T-helper 17 cell (primary cell): Measurements from ENCODE around the gene JARID2. TPM values are rescaled to one million over a fixed set of nuclear protein-coding genes. Genes with fewer than 3 reads are reported as not detected.

Experiments used
- ATAC-seq: fragments of 150-1000 bp; cut with Tn5 transposase; 2 replicates; pipeline ENCODE4 v1.10.0; 2021; ENCODE audit warnings: mild to moderate bottlenecking, moderate library complexity
- DNase-seq, 3 donors: peaks; one replicate each; pipeline versions ENCODE4 v3.0.0 to v3.0.0-alpha.2; 2020 to 2021
- H3K9me3 ChIP-seq: one replicate; pipeline ENCODE4 v1.7.0; 2013; ENCODE audit warnings: low read length, mild to moderate bottlenecking; ENCODE audit not compliant: control insufficient read depth, poor library complexity, severe bottlenecking
- H3K27ac Mint-ChIP-seq: one replicate; pipeline ENCODE4 v1.8.0; 2022; ENCODE audit warnings: mild to moderate bottlenecking, moderate library complexity, mixed read lengths
- H3K27me3 Mint-ChIP-seq: one replicate; pipeline ENCODE4 v1.8.0; 2022; ENCODE audit warnings: mixed read lengths
- H3K36me3 Mint-ChIP-seq: one replicate; pipeline ENCODE4 v1.8.0; 2022; ENCODE audit warnings: low read depth, mixed read lengths
- H3K4me1 Mint-ChIP-seq: one replicate; pipeline ENCODE4 v1.8.0; 2022; ENCODE audit warnings: mild to moderate bottlenecking, mixed read lengths
- H3K4me3 Mint-ChIP-seq: one replicate; pipeline ENCODE4 v1.8.0; 2022; ENCODE audit warnings: mild to moderate bottlenecking, moderate library complexity, mixed read lengths
- total RNA-seq, 4 donors: library from RNA in 2 of 4; stranded (reverse) in 2 of 4; gene quantifications; one replicate each; pipeline ENCODE4 v1.2.3 and lab custom pipeline; 2022 to 2026

Gene JARID2
- total RNA-seq, 2 donors from 2014 or later, result 21.9 to 35.5 TPM

DNA sequence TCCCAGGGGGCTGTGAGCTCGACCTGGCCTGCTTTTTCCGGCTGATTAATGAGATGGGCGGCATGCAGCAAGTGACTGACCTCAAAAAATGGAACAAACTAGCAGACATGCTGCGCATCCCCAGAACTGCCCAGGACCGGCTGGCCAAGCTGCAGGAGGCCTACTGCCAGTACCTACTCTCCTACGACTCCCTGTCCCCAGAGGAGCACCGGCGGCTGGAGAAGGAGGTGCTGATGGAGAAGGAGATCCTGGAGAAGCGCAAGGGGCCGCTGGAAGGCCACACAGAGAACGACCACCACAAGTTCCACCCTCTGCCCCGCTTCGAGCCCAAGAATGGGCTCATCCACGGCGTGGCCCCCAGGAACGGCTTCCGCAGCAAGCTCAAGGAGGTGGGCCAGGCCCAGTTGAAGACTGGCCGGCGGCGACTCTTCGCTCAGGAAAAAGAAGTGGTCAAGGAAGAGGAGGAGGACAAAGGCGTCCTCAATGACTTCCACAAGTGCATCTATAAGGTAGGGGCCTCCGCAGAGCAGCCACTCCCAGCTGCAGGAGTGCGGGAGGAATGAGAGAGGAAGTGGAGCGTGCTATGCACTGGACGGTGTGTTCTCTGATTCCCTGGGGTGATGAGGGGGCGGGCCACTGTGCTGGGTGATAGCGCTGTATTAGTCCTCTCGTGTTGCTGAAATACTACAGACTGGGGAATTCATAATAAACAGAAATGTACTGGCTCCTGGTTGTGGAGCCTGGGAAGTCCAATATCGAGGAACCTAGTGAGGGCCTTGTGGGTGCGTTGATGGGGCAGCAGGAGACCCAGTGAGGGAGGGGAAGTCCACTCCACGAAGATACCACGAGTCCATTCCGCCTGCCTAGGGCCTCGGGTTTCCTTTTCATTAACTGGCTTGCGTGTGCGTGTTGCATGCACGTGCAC, 255.3 kb downstream of the JARID2 start:
- H3K36me3 Mint-ChIP-seq, result peaks cover 2% of the 10 kb centered on the region
- H3K27ac Mint-ChIP-seq, result peak overlapping the region; percentile 32
- H3K27me3 Mint-ChIP-seq, result no peaks in the 10 kb centered on the region
- ATAC-seq (no peak), DNase-seq (no peak)
- H3K4me1 Mint-ChIP-seq, result peaks cover 4% of the 10 kb centered on the region
- no peaks in the 10 kb centered on the region for H3K9me3 ChIP-seq
- no peak overlapping the region for H3K4me3 Mint-ChIP-seq

DNA sequence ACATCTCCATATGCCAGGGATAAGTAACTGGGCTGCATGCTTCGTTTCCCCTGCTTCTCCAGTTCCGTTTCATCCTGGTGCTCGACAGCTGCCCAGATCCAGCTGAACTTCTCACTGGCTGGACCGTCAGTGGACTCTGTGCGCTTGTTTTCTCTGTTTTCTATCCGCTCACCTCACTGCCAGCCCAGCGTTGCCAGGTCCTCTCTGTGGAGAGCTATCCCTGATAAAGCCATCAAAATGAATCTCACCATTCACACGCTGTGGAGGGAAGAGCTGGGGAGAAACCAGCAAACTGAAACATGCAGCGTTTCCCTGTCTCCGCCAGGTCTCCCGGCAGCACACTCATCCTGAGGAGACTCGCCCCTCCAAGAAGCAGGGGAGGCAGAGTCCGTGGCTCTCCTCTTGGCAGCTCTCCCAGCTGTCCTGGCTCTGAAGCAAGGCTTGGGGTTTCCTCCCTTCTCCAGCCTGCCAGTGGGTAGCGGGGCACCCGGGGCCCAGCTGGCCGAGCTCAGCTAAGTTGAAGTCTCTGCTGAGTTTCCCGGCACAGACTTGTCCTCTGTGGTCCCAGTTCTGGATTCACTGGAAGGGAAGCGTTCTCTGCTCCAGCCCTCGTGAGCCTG, 256.1 kb downstream of the JARID2 start:
- H3K9me3 ChIP-seq, result no peaks in the 10 kb centered on the region
- Mint-ChIP-seq H3K27me3 (no peaks in the 10 kb centered on the region), H3K4me1 (peaks cover 4% of the 10 kb centered on the region), H3K36me3 (peaks cover 2% of the 10 kb centered on the region), H3K4me3 (no peak overlapping the region), H3K27ac (no peak overlapping the region)
- no peak for DNase-seq
- no peak for ATAC-seq

DNA sequence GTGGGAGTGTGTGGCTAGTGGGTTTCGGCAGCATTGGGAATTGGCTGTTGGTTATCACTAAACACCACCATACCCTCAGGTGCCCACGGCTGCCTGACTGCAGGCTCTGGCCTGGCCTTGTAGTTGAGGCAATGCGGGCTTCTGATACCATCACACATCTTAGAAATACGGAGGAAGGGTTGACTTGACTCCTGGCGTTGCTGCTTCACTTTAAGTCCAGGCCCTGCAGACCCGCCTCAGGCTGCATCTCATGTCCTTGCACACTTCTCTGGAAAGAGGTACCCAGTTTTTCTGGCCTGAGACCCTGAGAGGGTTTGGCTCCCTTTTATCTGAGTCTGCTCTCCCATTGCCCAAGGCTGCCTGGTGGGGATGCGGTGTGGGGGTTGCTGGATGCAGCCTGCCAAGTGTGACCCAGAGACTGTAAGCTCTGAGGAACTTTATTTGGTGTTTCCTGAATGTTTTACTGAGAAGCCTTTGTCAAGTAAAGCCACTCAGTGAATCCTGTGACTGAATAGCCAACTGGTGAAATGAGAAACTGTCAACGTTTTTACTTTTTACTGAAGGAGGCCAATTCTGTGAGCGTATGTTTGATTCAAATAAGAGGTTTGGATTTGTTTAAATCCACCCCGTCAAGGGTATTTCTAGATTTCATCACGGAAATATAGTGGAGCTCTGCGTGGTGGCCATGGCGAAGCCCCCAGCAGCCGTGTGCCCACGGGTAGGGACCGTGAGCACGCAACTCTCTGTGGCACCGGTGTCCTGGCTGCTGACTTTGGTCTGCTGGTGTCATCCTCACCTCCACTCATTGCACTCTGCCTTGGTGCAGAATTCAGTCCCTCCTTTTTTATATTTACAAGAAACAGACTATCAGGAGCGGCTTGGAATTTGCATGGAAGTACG, 256.8 kb downstream of the JARID2 start:
- H3K27ac Mint-ChIP-seq, result no peak overlapping the region
- no peaks in the 10 kb centered on the region for H3K27me3 Mint-ChIP-seq
- ATAC-seq (no peak), DNase-seq (no peak)
- H3K36me3 Mint-ChIP-seq, result peaks cover 5% of the 10 kb centered on the region
- H3K4me3 Mint-ChIP-seq, result no peak overlapping the region
- H3K9me3 ChIP-seq, result no peaks in the 10 kb centered on the region
- peaks cover 6% of the 10 kb centered on the region for H3K4me1 Mint-ChIP-seq

DNA sequence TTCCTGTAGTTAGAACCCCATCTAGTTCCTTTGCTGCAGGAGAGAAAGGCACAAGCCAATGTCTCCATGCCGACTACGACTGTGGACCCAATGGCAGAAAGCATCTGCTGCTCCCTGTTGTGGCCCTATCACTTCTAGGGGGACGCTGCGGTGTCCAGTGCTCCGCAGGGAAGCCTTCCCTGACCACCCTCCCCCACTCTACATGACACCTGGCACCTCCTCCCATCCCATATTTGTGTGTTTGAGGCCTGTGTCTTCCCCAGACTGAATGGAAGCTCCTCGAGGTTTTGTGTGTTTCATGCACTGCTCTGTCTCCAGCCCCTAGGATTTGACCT, 257.4 kb downstream of the JARID2 start:
- no peaks in the 10 kb centered on the region for H3K27me3 Mint-ChIP-seq
- H3K27ac Mint-ChIP-seq, result no peak overlapping the region
- no peak for ATAC-seq
- no peaks in the 10 kb centered on the region for H3K9me3 ChIP-seq
- H3K36me3 Mint-ChIP-seq, result peaks cover 5% of the 10 kb centered on the region
- H3K4me1 Mint-ChIP-seq, result peaks cover 6% of the 10 kb centered on the region
- H3K4me3 Mint-ChIP-seq, result no peak overlapping the region
- no peak for DNase-seq

DNA sequence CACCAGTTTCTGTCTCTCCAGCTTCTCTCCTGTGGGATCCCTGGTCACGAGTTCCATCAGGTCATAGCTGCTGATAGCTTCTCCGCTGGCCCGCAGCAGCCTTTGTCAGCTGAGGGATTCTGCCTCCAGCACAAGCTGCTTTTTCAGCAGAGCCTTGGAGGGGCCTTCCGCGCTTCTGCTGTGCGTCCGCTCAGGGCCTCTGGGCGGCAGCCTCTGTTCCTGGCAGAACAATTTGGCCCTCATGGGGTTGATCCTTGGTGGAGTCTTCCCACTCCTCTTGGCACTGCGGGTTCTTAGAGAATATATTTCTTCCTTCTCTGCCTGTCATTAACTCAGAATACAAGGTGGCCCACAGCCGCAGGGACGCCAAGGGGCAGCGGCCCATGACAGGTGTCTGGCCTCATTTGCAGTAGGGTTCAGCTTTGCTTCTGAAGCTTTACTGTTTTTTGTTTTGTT, 258.2 kb downstream of the JARID2 start:
- H3K27me3 Mint-ChIP-seq, result no peaks in the 10 kb centered on the region
- DNase-seq (no peak), ATAC-seq (no peak)
- H3K4me3 Mint-ChIP-seq, result peak overlapping the region; percentile 52
- H3K27ac Mint-ChIP-seq, result no peak overlapping the region
- H3K36me3 Mint-ChIP-seq, result peaks cover 5% of the 10 kb centered on the region
- peaks cover 6% of the 10 kb centered on the region for H3K4me1 Mint-ChIP-seq
- no peaks in the 10 kb centered on the region for H3K9me3 ChIP-seq

DNA sequence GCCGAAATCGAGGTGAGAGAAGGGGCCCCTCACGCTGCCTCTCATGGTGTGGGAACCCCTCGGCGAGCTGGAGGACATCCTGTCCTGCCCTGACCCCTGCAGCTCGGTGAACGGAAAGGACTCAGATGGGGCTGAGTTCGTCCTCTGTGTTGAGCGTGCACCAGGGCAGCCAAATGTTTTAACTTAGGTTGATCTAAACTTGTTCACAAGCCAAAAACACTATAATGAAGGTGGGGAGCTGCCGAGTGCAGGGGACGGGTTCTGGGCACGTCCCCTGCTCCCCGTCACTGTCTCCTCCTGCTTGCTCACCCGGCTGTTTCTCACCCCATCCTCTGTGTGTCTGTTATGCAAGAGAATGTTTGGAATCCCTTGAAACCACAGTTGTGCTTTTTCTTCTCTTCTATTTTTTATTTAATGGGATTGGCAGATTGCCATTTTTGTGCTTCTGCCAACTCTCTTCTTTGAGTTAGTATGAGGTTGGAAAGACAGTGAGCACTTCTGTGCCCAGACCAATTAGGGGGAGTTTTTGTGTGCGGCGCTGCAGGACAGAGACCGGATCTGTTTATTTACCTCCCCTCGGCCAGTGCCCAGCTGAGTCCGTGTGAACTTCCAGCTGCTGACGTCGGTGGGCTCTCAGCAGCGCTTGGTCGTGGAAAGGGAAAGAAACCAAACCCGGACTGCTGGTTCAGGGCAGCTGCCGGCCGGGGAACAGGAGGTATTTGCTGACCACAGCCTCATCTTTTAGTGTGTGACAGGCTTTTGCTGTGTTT, 258.9 kb downstream of the JARID2 start:
- no peaks in the 10 kb centered on the region for H3K9me3 ChIP-seq
- ATAC-seq (no peak), DNase-seq (no peak)
- no peak overlapping the region for H3K27ac Mint-ChIP-seq
- H3K4me1 Mint-ChIP-seq, result peaks cover 6% of the 10 kb centered on the region
- H3K36me3 Mint-ChIP-seq, result peaks cover 5% of the 10 kb centered on the region
- no peaks in the 10 kb centered on the region for H3K27me3 Mint-ChIP-seq
- H3K4me3 Mint-ChIP-seq, result no peak overlapping the region

DNA sequence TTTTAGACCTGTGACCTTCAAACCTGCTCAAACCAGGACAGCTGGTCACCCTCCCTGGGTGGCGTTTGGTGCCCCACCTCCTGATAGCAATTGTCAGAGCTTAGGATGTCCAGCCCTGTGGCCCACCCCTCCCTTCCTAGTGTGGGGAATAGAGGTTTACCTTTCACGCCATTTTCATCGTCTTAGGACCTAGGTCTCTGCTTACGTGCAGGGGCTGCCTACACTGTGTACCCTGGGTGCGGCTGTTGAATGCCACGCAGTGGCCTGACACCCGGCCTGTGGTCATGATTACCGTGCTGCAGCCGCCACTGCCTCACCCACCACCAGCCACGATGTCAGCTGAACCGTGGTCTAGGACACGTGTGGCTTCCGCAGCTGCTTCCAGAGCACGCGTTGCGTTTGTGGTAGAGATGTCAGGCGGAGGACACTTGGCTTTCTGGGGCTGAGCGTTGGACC, 259.6 kb downstream of the JARID2 start:
- peaks cover 6% of the 10 kb centered on the region for H3K4me1 Mint-ChIP-seq
- peaks cover 5% of the 10 kb centered on the region for H3K36me3 Mint-ChIP-seq

DNA sequence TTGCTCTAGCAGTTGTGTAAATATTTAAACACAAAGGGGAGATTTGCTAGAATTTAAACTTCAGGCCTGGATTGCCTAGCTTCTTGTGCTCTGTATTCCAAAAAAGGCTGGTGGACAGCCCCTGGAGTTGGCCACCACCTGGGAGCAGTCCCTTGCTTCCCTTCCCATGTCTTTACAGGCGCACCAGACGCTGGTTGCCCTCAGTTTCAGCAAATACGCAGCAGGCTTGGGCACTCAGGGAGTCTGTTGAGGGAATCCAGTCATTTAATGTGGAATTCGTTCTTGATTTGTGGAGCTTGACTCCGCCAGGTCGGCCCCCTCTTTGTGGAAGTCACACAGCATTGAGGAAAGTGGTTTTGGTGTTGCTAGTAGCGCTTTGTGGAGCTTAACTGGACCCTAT, 260.2 kb downstream of the JARID2 start:
- Mint-ChIP-seq H3K27me3 (no peaks in the 10 kb centered on the region), H3K36me3 (peaks cover 5% of the 10 kb centered on the region), H3K27ac (no peak overlapping the region), H3K4me3 (no peak overlapping the region), H3K4me1 (peaks cover 6% of the 10 kb centered on the region)
- no peak for ATAC-seq
- no peak for DNase-seq
- H3K9me3 ChIP-seq, result no peaks in the 10 kb centered on the region

More for the DNA sequence above, 259.6 kb downstream of the JARID2 start:
- ATAC-seq (no peak), DNase-seq (no peak)
- Mint-ChIP-seq H3K27me3 (no peaks in the 10 kb centered on the region), H3K27ac (no peak overlapping the region), H3K4me3 (peak overlapping the region; percentile 15)
- no peaks in the 10 kb centered on the region for H3K9me3 ChIP-seq

DNA sequence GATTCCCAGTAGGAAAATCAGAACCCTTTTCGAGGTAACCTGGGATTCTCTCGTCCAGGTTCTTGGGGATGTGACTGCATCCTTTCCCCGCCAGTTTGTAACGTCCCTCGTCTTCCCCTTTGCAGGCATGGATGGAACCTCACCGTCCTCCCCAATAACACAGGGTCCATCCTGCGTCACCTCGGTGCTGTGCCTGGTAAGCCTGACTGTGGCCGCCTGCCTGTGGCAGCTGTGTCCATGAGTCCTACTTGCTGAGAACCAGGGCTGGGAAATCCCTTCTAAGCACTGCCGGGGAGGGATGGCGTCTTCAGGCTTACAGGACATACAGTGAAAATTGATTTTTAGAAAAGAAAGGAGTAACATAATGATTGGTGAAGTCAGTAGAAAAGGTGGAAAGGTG, 261.4 kb downstream of the JARID2 start:
- H3K27ac Mint-ChIP-seq, result peak overlapping the region; percentile 72
- H3K27me3 Mint-ChIP-seq, result no peaks in the 10 kb centered on the region
- H3K4me3 Mint-ChIP-seq, result no peak overlapping the region
- H3K36me3 Mint-ChIP-seq, result peaks cover 8% of the 10 kb centered on the region
- H3K4me1 Mint-ChIP-seq, result peaks cover 6% of the 10 kb centered on the region
- DNase-seq (no peak), ATAC-seq (no peak)
- no peaks in the 10 kb centered on the region for H3K9me3 ChIP-seq

DNA sequence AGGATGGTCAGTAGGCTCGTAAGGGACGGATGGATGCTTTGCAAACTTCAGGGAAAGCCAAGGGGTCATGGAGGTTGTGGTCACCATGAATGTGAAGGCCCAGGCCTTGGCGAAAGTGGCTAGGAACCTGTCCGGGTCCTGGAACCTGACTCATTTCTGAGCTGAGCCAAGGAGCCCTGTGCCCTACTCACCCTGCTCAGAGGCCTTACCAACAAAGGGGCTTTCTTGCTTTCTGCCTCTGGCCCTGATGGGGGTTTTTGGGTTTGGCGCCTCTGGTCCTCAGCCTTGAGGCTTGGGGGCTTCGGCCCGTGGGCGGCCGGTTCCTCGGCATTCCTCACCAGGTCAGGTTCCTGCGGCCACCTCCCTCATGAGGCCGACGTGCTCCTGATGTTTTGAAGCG, 261.9 kb downstream of the JARID2 start:
- H3K4me1 Mint-ChIP-seq, result peaks cover 6% of the 10 kb centered on the region
- ATAC-seq (no peak), DNase-seq (no peak)
- no peaks in the 10 kb centered on the region for H3K27me3 Mint-ChIP-seq
- H3K27ac Mint-ChIP-seq, result peak overlapping the region; percentile 72
- H3K4me3 Mint-ChIP-seq, result no peak overlapping the region
- H3K9me3 ChIP-seq, result no peaks in the 10 kb centered on the region
- peaks cover 8% of the 10 kb centered on the region for H3K36me3 Mint-ChIP-seq

DNA sequence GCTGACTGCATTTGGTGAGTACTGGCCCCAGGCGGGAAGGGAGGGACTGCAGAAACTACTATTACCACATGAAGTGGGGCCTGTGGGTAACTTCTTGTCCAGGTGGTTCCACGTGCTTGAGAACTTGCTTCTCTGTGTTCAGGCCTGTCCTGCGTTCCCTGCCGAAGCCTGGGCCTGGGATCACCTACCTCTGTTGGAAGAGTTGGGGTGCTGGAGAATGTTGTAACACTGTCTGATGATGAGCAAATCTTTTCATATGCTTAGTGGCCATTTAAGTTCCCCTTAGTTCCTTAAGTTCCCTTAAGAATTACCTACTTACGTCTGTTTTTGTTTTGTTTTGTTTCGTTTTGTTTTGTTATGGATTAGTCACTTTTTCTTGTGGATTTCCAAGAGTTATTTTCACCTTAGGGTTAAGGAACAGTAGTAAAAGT, 262.6 kb downstream of the JARID2 start:
- no peaks in the 10 kb centered on the region for H3K9me3 ChIP-seq
- Mint-ChIP-seq H3K27me3 (no peaks in the 10 kb centered on the region), H3K4me1 (peaks cover 6% of the 10 kb centered on the region), H3K4me3 (no peak overlapping the region), H3K36me3 (peaks cover 8% of the 10 kb centered on the region), H3K27ac (no peak overlapping the region)
- DNase-seq, result no peak
- ATAC-seq, result no peak

DNA sequence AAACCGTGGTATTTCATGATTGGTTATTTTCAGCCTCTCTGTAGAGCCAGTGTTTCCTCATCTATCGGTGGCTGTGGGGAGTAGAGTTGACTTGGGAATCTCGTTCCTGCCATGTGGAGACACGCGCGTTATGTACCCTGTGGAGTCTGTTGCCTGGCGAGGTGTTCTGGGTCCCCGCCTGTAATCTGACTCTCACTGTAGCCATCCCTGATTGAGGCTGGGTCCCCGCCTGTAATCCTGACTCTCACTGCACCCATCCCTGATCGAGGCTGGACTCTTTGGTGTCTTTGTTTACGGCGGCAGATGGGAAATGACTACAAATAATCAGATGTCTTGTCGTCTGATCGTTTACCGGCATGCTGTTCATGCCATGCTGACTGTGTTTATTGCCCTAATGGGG, 263.1 kb downstream of the JARID2 start:
- H3K27ac Mint-ChIP-seq, result no peak overlapping the region
- no peak for DNase-seq

More for the DNA sequence above, 263.1 kb downstream of the JARID2 start:
- H3K4me1 Mint-ChIP-seq, result peaks cover 9% of the 10 kb centered on the region
- H3K9me3 ChIP-seq, result no peaks in the 10 kb centered on the region
- H3K36me3 Mint-ChIP-seq, result peaks cover 10% of the 10 kb centered on the region
- ATAC-seq, result peak; percentile 12
- H3K4me3 Mint-ChIP-seq, result no peak overlapping the region
- H3K27me3 Mint-ChIP-seq, result no peaks in the 10 kb centered on the region
